Renal cortical epithelial cell (primary cell): ENCODE measurements around the gene TMEM123. TPM values are rescaled to one million over a fixed set of nuclear protein-coding genes. Genes with fewer than 3 reads are reported as not detected.
A peak's percentile ranks its signal among the peaks of the same experiment; 100 is the strongest.

Experiments
- DNase-seq: peaks from one replicate; pipeline ENCODE4 v3.0.0-alpha.2; 2011; ENCODE audit warnings: low read depth
- total RNA-seq: library from RNA; depleted of rRNA; stranded (reverse); fragments of >200 nt; gene quantifications from 2 replicates; pipeline ENCODE4 v1.2.3, GENCODE V29; 2014

The TMEM123 gene
- total RNA-seq, 1 donor from 2014 or later: 332 TPM

GRCh38 chr11:102422817-102423712 is 29.5 kb downstream of the TMEM123 start:
- DNase-seq: no peak

DNA sequence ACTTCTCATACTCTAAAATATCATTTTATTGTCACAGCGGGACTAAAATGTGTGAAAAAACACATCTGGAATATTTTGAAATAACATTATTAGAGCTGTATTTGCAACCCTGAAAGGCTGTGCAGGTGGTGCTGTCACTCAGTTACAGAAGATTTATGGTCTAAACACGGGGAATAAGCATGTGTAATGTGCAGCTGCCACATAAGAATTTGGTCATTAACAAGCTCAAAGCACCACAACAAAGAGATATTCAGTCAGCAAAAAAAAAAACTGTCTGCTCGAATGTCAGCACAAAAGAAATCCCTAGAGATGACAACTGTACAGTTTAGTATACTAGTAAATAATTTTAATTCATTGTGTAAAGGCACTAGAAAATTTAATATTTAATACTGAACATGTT is 31.3 kb downstream of the TMEM123 start:
- DNase-seq: peak; percentile 28

GRCh38 chr11:102420547-102420946 is 32.0 kb downstream of the TMEM123 start:
- DNase-seq: peak; percentile 16

DNA sequence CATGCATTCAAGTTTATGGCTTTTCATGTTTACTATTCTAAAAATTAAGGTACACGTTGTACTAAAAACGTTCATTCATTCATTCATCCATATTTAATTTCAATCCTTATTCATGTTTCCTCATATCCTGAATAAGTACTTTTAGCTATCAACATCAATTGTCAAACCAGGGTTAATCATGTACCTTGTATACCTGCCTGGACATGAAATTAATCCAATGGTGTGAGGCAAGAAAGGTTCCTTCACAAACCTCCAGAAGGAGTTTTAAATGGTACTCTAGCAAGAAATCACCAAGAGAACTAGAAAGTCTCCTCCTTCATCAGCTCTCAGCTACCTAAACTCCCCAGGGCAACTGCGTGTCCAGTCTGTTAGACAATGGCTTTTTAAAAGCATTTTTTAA is 33.4 kb downstream of the TMEM123 start:
- DNase-seq: no peak

DNA sequence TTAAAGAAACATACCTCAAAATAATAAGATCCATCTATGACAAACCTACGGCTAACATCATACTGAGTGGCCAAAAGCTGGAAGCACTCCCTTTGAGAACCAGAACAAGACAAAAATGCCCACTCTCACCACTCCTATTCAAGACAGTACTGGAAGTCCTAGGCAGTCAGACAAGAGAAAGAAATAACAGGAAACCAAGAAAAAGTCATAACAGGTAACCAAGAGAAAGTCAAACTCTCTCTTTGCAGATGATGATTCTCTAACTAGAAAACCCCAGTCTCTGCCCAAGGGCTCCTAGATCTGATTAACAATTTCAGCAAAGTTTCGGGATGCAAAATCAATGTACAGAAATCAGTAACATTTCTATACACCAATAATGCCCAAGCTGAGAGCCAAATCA is 35.6 kb downstream of the TMEM123 start:
- DNase-seq: no peak

- no peak for DNase-seq
Measured at GRCh38 chr11:102415304-102415916, 37.2 kb downstream of the TMEM123 start.

DNA sequence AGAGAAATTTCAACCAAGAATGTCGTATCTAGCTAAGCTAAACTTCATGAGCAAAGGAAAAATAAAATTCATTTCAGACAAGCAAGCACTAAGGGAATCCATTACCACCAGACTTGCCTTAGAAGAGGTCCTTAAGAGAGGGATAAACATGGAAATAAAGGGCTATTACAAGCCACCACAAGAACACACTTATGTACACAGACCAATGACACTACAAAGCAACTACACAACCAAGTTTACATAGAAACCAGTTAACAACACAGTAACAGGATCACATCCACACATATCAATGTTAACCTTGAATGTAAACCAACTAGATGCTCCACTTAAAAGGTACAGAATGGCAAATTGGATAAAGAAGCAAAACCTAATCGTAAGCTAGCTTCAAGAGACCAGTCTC is 38.0 kb downstream of the TMEM123 start:
- no peak for DNase-seq

GRCh38 chr11:102413497-102413896 is 39.1 kb downstream of the TMEM123 start:
- DNase-seq: no peak

- no peak for DNase-seq
Measured at GRCh38 chr11:102411142-102411541, 41.4 kb downstream of the TMEM123 start.

DNA sequence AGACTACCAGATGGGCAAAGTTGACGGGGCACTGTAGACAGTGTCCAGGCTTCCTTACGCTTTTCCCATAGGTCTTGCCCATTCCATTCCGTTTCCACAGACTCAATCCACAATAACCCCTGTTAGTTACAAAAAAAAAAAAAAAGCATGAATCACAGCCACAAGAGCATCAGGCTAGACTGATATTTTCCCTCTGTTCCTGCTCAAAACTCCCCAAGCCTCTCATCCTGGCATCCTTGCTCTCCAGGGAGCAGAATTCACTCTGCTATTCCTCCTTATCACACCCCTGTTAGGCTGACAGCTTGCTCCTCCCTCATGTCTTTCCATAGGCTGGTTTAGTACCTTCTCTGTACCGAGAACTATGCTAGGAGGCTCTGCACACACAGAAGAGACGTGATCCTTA is 42.2 kb downstream of the TMEM123 start:
- no peak for DNase-seq

DNA sequence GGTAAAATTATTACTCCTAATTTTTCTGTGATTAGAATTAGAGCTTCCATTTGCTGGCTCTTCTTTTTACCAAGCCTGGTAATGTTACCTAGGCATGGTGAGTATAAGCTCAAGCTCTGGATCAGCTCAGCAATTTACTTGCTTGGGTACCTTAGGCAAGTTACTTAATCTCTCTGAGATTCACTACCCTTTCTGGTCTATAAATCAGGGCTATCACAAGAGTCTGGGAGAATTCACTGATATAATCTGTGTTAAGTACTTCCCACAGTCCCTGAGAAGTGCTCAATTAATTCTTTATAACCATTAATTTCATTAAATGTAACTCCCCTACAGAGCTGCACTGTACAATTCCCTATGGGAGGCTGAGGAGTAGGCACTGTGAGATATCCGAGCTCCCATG is 44.2 kb downstream of the TMEM123 start:
- no peak for DNase-seq

GRCh38 chr11:102407901-102408300 is 44.7 kb downstream of the TMEM123 start:
- DNase-seq: no peak

DNA sequence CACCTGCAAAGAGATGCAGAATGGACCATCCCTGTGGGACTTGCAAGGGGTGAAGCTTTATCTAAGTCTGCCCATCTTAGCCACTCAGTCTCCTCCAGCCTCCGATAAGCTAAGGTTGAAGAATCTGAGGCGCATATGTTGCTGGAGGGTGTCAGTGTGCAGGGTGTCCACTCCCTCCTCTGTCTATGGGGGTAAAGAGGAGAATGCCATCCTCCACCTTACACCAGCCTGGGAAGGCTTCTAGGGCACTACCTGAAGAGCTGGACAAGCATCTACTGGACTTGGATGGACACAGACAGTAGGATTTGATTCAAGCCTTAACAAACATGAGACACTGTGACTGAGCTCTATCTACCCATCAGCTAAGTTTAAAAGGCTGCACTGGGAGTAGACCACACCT is 46.5 kb downstream of the TMEM123 start:
- no peak for DNase-seq

- no peak for DNase-seq
Measured at GRCh38 chr11:102405501-102405900, 47.1 kb downstream of the TMEM123 start.

DNA sequence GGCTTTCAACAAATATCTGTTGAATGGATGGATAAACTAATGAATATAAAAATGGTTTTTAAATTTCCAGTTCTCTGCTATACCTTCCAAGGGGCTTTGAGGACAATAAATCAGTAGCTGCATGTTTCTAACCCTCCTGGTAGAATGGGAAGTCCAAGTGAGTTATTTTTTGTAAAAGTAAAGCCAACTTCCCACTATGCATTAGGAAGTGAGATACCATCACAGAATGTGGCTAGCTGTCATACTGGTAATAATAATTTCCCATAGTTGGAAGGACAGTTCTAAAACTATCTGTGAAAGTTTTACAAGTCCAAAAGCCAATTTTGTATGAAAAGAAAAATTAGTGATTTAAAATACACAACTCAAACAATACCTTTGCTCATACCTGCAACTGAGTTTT is 50.0 kb downstream of the TMEM123 start:
- no peak for DNase-seq

DNA sequence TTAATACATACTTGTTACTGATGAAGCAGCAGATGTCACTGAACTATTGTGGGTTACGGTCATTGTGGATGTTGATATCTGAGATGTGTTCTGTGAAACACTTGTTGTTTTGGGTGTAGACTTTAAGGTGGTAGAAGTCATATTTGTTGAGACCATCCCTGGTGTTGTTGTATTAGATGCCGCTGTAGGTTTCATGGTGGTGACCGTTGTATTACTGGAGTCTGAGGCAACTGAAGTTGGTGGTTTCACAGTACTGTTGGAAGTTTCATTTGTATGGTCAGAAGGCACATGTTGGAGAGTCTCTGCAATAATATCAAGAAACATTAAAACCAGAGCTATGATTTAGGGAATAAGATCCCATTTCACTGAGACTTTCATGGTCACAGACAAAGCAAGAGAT is 50.7 kb downstream of the TMEM123 start:
- DNase-seq: no peak

DNA sequence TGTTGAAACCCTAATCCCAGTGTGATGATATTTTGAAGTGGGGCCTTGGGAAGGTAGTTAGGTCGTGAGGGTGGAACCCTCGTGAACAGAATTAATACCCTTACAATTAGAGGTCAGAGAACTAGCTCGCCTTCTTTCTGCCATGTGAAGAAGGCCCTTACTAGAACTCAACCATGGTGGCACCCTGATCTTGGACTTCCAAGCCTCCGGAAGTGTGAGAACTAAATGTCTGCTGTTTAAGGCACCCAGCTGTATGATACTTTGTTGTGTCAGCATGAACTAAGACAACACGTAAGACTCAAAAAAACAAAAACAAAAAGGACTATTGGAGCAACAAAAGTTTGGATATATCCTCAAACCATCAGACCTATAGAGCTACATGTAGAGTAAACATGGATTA is 52.0 kb downstream of the TMEM123 start:
- no peak for DNase-seq

DNA sequence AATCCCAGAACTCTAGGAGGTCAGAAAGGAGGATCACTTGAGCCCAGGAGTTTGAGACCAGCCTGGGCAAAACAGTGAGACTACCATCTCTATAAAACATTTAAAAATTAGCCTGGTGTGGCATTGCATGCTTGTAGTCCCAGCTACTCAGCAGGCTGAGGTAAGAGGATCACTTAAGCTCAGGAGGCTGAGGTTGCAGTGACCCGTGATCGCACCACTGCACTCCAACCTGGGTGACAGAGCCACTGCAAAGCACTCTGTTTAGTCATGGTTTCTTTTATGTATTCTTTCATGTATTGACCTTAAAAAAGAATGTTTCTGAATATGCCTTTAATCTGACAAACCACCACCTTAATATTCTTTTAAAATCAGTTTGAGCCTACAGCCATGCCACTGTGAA is 53.4 kb downstream of the TMEM123 start:
- peak; percentile 32 for DNase-seq

DNA sequence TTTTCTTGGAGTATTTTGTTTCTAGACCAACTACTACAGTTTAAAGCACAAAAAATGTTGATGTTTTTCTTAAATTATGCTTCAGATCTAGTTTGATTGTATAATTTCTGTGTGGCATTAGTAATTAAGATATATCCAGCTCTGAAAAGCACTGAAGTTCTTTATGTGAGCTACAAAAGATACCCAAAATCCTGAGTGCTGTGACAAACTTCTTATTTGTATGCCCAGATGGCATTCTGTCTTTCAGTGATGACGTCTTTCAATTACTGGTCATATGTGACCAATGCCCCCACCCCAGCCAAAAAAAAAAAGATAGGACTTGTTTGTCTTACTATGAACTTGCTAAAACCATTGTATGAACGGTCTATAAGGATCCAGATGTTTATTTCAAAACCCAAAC is 54.3 kb downstream of the TMEM123 start:
- DNase-seq: no peak

- DNase-seq: no peak
Measured at GRCh38 chr11:102396708-102397563, 55.6 kb downstream of the TMEM123 start.

DNA sequence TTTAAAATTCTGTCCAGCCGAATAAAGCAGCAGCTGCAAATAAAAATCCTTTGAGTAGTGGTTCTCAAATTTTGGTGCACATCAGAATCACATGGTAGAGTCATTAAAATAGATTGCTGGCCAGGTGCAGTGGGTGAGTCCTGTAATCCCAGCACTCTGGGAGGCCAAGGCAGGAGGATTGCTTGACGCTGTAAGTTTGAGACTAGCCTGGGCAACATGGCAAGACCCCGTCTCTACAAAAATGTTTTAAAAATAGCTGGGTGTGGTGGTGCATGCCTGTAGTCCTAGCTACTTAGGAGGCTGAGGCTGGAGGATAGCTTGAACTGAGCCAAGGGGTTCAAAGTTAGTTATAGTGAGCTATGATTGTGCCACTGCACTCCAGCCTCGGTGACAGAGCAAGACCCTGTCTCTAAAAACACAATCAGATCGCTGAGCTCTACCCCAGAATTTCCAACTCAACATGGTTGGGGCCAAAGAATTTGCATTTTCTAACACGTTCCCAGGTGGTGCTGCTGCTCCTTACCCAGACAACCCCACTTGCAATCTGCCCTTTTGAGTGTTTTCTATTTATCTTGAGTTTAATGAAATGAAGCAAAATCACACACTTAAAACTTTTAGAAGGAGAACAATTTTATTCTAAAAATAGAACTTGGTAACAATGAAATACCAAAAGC is 56.7 kb downstream of the TMEM123 start:
- no peak for DNase-seq

DNA sequence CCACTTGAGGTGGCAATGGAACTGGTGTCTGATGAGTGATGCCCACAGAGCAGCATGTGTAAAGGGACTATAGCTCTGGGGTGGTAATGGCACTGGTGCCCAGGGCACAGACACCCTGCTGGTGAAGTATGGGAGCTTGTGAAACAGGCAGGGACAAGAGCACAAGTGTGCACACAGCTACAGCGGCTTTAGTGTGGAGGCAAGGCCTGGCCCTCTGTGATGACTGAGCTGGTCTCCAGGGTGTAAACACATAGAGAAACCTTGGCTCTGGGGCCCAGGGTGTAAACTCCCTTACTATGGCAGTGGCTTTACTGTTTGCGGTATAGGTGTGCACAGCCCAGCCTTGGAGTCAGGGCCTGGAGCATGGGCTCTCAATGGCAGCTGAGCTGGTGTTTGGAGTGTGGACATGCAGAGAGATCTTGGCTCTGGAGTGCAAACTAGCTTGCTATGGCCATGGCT is 59.3 kb downstream of the TMEM123 start:
- DNase-seq: no peak
